Osteoblast (primary cell): ENCODE measurements around the gene MMP19. TPM values are rescaled to one million over a fixed set of nuclear protein-coding genes. Genes with fewer than 3 reads are reported as not detected.

Source experiments
- DNase-seq: peaks from one replicate; pipeline ENCODE4 v3.0.0; 2011; ENCODE audit warnings: low spot score, mixed read lengths; ENCODE audit not compliant: insufficient read length; ENCODE audit errors: missing footprints
- H2AFZ ChIP-seq: 2 replicates; pipeline ENCODE4 v1.6.0; 2011; ENCODE audit warnings: mild to moderate bottlenecking, low read length
- H3K27ac ChIP-seq: 2 replicates; pipeline ENCODE4 v1.5.1; 2011; ENCODE audit warnings: mild to moderate bottlenecking, low read depth, low read length, moderate library complexity
- H3K27me3 ChIP-seq: 2 replicates; pipeline ENCODE4 v1.6.0; 2012; ENCODE audit warnings: mild to moderate bottlenecking, control low read depth, inconsistent platforms, low read length, moderate library complexity; ENCODE audit not compliant: insufficient read depth
- H3K36me3 ChIP-seq: 2 replicates; pipeline ENCODE4 v1.5.1; 2011; ENCODE audit warnings: mild to moderate bottlenecking, low read length, control low read depth, moderate library complexity; ENCODE audit not compliant: insufficient read depth
- H3K4me1 ChIP-seq: 2 replicates; pipeline ENCODE4 v1.5.1; 2011; ENCODE audit warnings: mild to moderate bottlenecking, low read length, control low read depth, moderate library complexity; ENCODE audit not compliant: insufficient read depth
- H3K4me2 ChIP-seq: 2 replicates; pipeline ENCODE4 v1.6.0; 2011; ENCODE audit warnings: mild to moderate bottlenecking, low read length; ENCODE audit not compliant: insufficient read depth
- H3K4me3 ChIP-seq: fragments of 200-600 bp; sonication (generic); 3 replicates; pipeline ENCODE4 v1.5.1; 2012; ENCODE audit warnings: mild to moderate bottlenecking, low read length, inconsistent platforms; ENCODE audit not compliant: insufficient read depth
- H3K79me2 ChIP-seq: 2 replicates; pipeline ENCODE4 v1.6.0; 2012; ENCODE audit warnings: mild to moderate bottlenecking, low read length, control low read depth, inconsistent platforms; ENCODE audit not compliant: insufficient read depth
- H3K9me3 ChIP-seq: 2 replicates; pipeline ENCODE4 v1.5.1; 2011; ENCODE audit warnings: low read depth, low read length, control low read depth
- H4K20me1 ChIP-seq: 2 replicates; pipeline ENCODE4 v1.6.0; 2012; ENCODE audit warnings: mild to moderate bottlenecking, low read length, control low read depth; ENCODE audit not compliant: insufficient read depth
- CTCF ChIP-seq: IDR thresholded peaks from 2 replicates; pipeline ENCODE4 v1.5.1; 2011; ENCODE audit warnings: mild to moderate bottlenecking, low read depth, low read length, moderate library complexity; ENCODE audit errors: extremely low read depth
- total RNA-seq: library from RNA; depleted of rRNA; stranded (reverse); fragments of >200 nt; gene quantifications from 2 replicates; pipeline ENCODE4 v1.2.3, GENCODE V29; 2012

Gene MMP19
- total RNA-seq, 1 donor, result 13.0 TPM

- H2AFZ ChIP-seq, result no peak overlapping the region
- H3K27ac ChIP-seq, result peak overlapping the region; percentile 67
These were observed 14.4 kb downstream of the MMP19 start for GRCh38 chr12:55828357-55828756.

GRCh38 chr12:55827806-55828205 lies 14.9 kb downstream of the MMP19 start:
- H3K4me2 ChIP-seq, result no peak overlapping the region

More at GRCh38 chr12:55828357-55828756, 14.4 kb downstream of the MMP19 start:
- TF ChIP-seq CTCF, result no peak
- H3K4me3 ChIP-seq, result peak overlapping the region; percentile 82
- peaks cover 11% of the 10 kb centered on the region for H3K36me3 ChIP-seq
- H3K9me3 ChIP-seq, result no peaks in the 10 kb centered on the region
- DNase-seq, result no peak
- H3K79me2 ChIP-seq, result peaks cover 39% of the 10 kb centered on the region
- peaks cover 23% of the 10 kb centered on the region for H3K4me1 ChIP-seq
- H4K20me1 ChIP-seq, result no peaks in the 10 kb centered on the region
- H3K27me3 ChIP-seq, result no peaks in the 10 kb centered on the region
- H3K4me2 ChIP-seq, result peak overlapping the region; percentile 72

GRCh38 chr12:55824726-55825125 lies 18.0 kb downstream of the MMP19 start:
- H3K4me2 ChIP-seq, result no peak overlapping the region
- TF ChIP-seq CTCF, result no peak
- H3K27me3 ChIP-seq, result no peaks in the 10 kb centered on the region
- H2AFZ ChIP-seq, result no peak overlapping the region
- H4K20me1 ChIP-seq, result no peaks in the 10 kb centered on the region
- H3K4me1 ChIP-seq, result peaks cover 12% of the 10 kb centered on the region
- no peak for DNase-seq
- H3K36me3 ChIP-seq, result peaks cover 47% of the 10 kb centered on the region
- H3K4me3 ChIP-seq, result no peak overlapping the region
- no peak overlapping the region for H3K27ac ChIP-seq
- H3K79me2 ChIP-seq, result peaks cover 36% of the 10 kb centered on the region
- no peaks in the 10 kb centered on the region for H3K9me3 ChIP-seq

More at GRCh38 chr12:55827806-55828205, 14.9 kb downstream of the MMP19 start:
- H3K4me3 ChIP-seq, result no peak overlapping the region
- no peaks in the 10 kb centered on the region for H3K9me3 ChIP-seq
- H3K36me3 ChIP-seq, result peaks cover 16% of the 10 kb centered on the region
- no peaks in the 10 kb centered on the region for H4K20me1 ChIP-seq
- no peak overlapping the region for H3K27ac ChIP-seq
- peaks cover 39% of the 10 kb centered on the region for H3K79me2 ChIP-seq
- peaks cover 23% of the 10 kb centered on the region for H3K4me1 ChIP-seq
- no peaks in the 10 kb centered on the region for H3K27me3 ChIP-seq
- peak; percentile 62 for DNase-seq
- TF ChIP-seq CTCF, result no peak
- no peak overlapping the region for H2AFZ ChIP-seq

- Histone ChIP-seq H3K27ac (no peak overlapping the region), H3K27me3 (no peaks in the 10 kb centered on the region), H2AFZ (no peak overlapping the region), H3K79me2 (peaks cover 41% of the 10 kb centered on the region), H4K20me1 (no peaks in the 10 kb centered on the region), H3K4me3 (no peak overlapping the region), H3K36me3 (peaks cover 50% of the 10 kb centered on the region), H3K4me2 (no peak overlapping the region), H3K9me3 (no peaks in the 10 kb centered on the region), H3K4me1 (peaks cover 18% of the 10 kb centered on the region)
- no peak for DNase-seq
- no peak for TF ChIP-seq CTCF
These were observed 19.3 kb downstream of the MMP19 start for GRCh38 chr12:55823419-55823818.
